Endothelial cell (in vitro differentiated cells): ENCODE measurements around the gene MT4. TPM values are rescaled to one million over a fixed set of nuclear protein-coding genes. Genes with fewer than 3 reads are reported as not detected.

Experiments
- DNase-seq: peaks from one replicate; pipeline ENCODE4 v3.0.0; 2021; ENCODE audit warnings: low spot score
- H3K27ac Mint-ChIP-seq: one replicate; pipeline ENCODE4 v1.8.0; 2021; ENCODE audit warnings: mixed read lengths, inconsistent platforms; ENCODE audit not compliant: unreplicated experiment
- H3K27me3 Mint-ChIP-seq: one replicate; pipeline ENCODE4 v1.8.0; 2021; ENCODE audit warnings: mild to moderate bottlenecking, moderate library complexity, mixed read lengths, inconsistent platforms; ENCODE audit not compliant: unreplicated experiment
- H3K36me3 Mint-ChIP-seq: one replicate; pipeline ENCODE4 v1.8.0; 2021; ENCODE audit warnings: mild to moderate bottlenecking, low read depth, mixed read lengths, inconsistent platforms; ENCODE audit not compliant: unreplicated experiment
- H3K4me1 Mint-ChIP-seq: one replicate; pipeline ENCODE4 v1.8.0; 2021; ENCODE audit warnings: mild to moderate bottlenecking, mixed read lengths, inconsistent platforms; ENCODE audit not compliant: unreplicated experiment
- H3K4me3 Mint-ChIP-seq: one replicate; pipeline ENCODE4 v1.8.0; 2021; ENCODE audit warnings: mild to moderate bottlenecking, mixed read lengths, inconsistent platforms; ENCODE audit not compliant: unreplicated experiment
- H3K9me3 Mint-ChIP-seq: one replicate; pipeline ENCODE4 v1.8.0; 2021; ENCODE audit warnings: mixed read lengths, inconsistent platforms; ENCODE audit not compliant: unreplicated experiment
- total RNA-seq: library from RNA; stranded (reverse); fragmentation: NEBNext Ultra II Directional; extraction: Animal tissue kit (Norgen Biotek cat#: 25700); gene quantifications from one replicate; pipeline ENCODE4 v1.2.1, GENCODE V29; 2021; ENCODE audit not compliant: unreplicated experiment
- TF ChIP-seq, protein P1 (sequence below): fragments of 200-600 bp; sonication (generic); IDR thresholded peaks from one replicate; pipeline ENCODE4 v1.5.0; 2021; ENCODE audit warnings: antibody characterized with exemption; ENCODE audit not compliant: unreplicated experiment

Gene MT4
- total RNA-seq, 1 donor from 2014 or later = not detected

GRCh38 chr16:56538331-56538730 lies 26.5 kb upstream of the MT4 start:
- H3K4me3 Mint-ChIP-seq = no peak overlapping the region
- no peaks in the 10 kb centered on the region for H3K27me3 Mint-ChIP-seq
- TF ChIP-seq, protein P1, sequence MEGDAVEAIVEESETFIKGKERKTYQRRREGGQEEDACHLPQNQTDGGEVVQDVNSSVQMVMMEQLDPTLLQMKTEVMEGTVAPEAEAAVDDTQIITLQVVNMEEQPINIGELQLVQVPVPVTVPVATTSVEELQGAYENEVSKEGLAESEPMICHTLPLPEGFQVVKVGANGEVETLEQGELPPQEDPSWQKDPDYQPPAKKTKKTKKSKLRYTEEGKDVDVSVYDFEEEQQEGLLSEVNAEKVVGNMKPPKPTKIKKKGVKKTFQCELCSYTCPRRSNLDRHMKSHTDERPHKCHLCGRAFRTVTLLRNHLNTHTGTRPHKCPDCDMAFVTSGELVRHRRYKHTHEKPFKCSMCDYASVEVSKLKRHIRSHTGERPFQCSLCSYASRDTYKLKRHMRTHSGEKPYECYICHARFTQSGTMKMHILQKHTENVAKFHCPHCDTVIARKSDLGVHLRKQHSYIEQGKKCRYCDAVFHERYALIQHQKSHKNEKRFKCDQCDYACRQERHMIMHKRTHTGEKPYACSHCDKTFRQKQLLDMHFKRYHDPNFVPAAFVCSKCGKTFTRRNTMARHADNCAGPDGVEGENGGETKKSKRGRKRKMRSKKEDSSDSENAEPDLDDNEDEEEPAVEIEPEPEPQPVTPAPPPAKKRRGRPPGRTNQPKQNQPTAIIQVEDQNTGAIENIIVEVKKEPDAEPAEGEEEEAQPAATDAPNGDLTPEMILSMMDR = no peak

GRCh38 chr16:56539656-56540055 lies 25.2 kb upstream of the MT4 start:
- no peak for DNase-seq
- TF ChIP-seq, protein P1 = no peak
- Mint-ChIP-seq H3K4me1 (no peaks in the 10 kb centered on the region), H3K36me3 (no peaks in the 10 kb centered on the region), H3K27me3 (no peaks in the 10 kb centered on the region), H3K4me3 (no peak overlapping the region), H3K27ac (no peak overlapping the region), H3K9me3 (no peaks in the 10 kb centered on the region)

More at GRCh38 chr16:56538331-56538730, 26.5 kb upstream of the MT4 start:
- no peak overlapping the region for H3K27ac Mint-ChIP-seq
- no peaks in the 10 kb centered on the region for H3K9me3 Mint-ChIP-seq
- no peaks in the 10 kb centered on the region for H3K4me1 Mint-ChIP-seq
- DNase-seq = no peak
- H3K36me3 Mint-ChIP-seq = no peaks in the 10 kb centered on the region

GRCh38 chr16:56542039-56542438 lies 22.8 kb upstream of the MT4 start:
- no peak overlapping the region for H3K27ac Mint-ChIP-seq
- H3K9me3 Mint-ChIP-seq = no peaks in the 10 kb centered on the region
- TF ChIP-seq, protein P1 = no peak
- no peak for DNase-seq
- H3K27me3 Mint-ChIP-seq = no peaks in the 10 kb centered on the region
- H3K4me3 Mint-ChIP-seq = no peak overlapping the region
- H3K4me1 Mint-ChIP-seq = no peaks in the 10 kb centered on the region
- no peaks in the 10 kb centered on the region for H3K36me3 Mint-ChIP-seq

DNA sequence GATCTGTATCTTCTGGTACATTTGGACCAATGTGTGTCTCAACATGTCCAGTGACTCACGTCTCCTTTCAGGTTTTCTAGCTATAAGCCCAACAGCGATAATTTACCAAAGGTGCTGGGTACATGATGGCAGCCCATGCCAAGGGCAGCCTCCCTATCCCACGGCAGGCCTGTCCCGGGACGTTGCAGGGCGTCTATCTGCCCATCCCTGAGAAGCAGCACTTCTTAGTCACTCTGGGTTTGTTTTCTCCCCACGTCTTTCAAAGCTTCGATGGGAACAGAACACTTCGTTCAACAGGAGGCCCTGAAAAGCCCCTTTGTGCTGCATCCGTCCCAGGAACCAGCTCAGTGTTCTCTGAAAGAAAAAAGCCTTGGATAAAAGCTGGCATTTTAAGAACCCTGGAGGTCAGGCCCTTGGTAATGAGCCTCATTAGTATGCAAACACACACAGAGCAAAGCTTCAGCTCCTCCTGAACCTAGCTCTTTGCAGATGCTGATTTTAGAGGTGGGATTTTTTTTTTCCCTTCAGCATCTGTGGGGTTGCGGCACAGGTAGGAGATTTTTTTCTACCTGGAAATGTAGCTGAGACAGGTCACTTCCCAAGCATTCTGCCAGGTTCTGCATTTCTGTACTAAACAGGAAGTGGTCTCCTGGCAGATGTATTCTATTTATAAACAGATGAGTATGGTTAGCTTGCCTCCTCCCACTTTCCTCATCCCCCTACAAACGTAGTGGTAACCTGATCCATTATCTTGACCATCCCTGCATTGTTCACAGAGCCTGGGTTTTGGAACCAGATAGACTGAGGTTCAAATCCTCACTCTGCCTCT lies 17.5 kb upstream of the MT4 start:
- H3K4me1 Mint-ChIP-seq = peaks cover 7% of the 10 kb centered on the region
- no peak for DNase-seq
- peaks cover 4% of the 10 kb centered on the region for H3K27me3 Mint-ChIP-seq
- no peaks in the 10 kb centered on the region for H3K9me3 Mint-ChIP-seq
- TF ChIP-seq, protein P1 = no peak
- H3K36me3 Mint-ChIP-seq = no peaks in the 10 kb centered on the region
- H3K27ac Mint-ChIP-seq = peak overlapping the region; percentile 24
- H3K4me3 Mint-ChIP-seq = no peak overlapping the region

- Mint-ChIP-seq H3K27ac (no peak overlapping the region), H3K9me3 (no peaks in the 10 kb centered on the region), H3K27me3 (peaks cover 4% of the 10 kb centered on the region), H3K36me3 (no peaks in the 10 kb centered on the region), H3K4me1 (peaks cover 7% of the 10 kb centered on the region), H3K4me3 (no peak overlapping the region)
- TF ChIP-seq, protein P1 = no peak
- DNase-seq = no peak
Measured at GRCh38 chr16:56547949-56548567, 16.8 kb upstream of the MT4 start.
